Femur (tissue), 1 donor: ENCODE results near the gene ZNF23.
"Not testable (repeated sequence)": the region's sequence is repeated elsewhere in the genome, so short reads cannot be mapped to it uniquely, and the experiment has no call there.

ENCODE experiments used
- DNase-seq: peaks from one replicate; pipeline ENCODE4 v3.0.0-alpha.2; 2017

Gene ZNF23

DNA sequence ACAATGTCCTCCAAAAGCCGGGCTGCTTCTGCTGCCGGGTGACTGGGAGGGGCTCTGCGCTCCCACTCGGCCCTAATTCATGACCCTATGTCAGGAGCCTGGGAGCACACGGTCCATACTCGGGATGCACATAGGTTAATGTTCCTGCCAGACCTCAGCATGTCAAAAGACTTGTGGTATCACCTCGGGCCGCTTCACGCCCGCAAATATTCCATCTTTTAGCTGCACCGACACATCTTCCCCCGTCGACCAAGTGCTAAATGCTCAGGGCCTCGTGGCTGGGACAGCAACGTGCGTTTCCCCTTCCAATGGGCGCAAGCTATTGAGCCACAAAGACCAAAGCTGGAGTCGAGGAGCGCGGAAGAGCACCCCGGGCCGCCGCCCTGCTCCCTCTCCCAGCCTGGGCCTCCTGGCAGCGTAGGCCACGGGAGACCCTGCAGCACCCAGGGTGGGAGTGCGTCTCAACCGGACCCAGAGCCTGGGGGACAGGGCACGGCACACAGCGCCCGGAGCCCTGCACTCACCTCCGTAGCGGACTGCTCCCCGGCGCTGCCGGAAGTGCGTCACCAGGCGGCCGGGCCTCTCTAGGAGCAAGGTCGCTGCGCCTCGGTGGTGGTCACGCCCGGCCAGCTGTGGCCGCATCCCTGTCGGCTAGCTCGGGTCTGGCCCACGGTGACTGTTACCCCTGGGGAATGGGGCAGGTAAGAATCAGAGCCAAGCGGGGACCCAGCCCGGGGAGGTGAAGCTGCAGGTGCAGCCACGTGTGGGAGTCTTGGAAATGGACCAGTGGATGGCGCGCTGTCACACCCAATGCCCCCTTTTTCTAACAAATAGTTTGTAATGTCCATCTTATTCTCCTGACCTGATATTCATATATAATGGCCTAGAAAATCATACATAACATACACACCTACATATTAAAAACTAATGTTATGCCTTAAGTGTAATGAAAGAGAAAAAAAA is at the start of gene ZNF23:
TSS of gene ZNF23 (minus strand) at position 562 of the 963 bp plus-strand sequence. CDS start 5,451 bp downstream, outside the sequence.
- DNase-seq = peak; percentile 89

DNA sequence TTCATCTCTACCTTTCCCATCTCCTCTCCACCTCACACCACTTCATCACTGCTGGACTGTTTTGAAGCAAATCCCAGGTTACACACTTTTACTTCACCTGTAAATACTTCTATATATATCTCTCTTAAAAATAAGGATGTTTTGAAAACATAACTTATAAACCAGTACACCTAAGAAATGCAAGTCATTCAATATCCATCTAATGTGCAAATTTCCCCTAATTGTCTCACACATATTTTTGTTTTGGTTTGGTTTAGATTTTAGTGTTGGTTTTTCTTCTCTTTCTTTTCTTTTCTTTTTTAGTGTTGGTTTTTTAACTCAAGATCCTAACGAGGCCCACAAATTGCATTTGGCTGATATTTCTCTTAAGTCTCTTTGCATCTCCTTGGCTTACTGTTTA is 45.0 kb upstream of the ZNF23 start:
- DNase-seq = no peak

DNA sequence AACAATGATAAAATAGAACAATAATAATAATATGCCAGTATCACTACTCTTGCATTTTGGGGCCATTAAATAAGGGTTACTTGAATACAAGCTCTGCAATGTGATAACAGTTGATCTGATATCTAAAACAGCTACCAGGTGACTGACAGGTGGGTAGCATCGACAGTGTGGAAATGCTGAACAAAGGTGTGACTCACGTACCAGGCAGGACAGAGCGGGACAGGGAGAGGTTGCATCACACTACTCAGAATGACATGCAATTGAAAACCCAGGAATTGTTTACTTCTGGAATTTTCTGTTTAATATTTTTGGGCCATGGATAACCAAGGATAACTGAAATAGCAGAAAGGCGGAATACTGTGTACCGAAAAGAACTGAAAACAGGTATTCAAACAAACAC is 42.9 kb upstream of the ZNF23 start:
- no peak for DNase-seq

DNA sequence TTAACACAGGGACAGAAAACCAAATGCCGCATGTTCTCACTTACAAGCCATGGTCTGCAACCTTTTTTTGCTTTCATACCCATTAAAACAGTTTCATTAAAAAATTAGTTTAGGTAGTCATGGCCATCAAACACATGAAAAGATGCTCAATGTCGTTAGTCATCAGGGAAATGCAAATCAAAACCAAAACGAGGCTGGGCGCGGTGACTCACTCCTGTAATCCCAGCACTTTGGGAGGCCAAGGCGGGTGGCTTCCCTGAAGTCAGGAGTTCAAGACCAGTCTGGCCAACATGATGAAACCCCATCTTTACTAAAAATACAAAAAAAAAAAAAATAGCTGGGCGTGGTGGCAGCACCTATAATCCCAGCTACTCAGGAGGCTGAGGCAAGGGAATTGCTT is 42.0 kb upstream of the ZNF23 start:
- DNase-seq = not testable (repeated sequence)

DNA sequence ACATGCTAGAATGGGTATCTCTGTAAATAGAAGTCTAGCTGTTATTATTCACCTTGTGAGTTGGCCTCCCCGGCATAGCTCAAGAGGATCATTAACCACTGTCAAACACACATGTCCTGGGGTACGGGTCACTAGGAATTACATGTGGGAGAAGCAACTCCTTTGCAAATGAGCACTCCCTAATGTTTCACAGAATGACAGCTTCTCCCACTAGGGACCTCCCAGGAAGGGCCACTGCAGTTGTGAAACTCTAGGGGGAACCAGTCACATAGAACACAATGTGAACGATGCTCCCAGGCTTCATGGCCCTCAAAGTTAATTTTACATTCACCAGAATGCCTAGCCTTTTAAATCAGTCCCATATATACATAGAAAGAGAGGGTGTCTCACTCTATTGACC is 39.5 kb upstream of the ZNF23 start:
- no peak for DNase-seq

DNA sequence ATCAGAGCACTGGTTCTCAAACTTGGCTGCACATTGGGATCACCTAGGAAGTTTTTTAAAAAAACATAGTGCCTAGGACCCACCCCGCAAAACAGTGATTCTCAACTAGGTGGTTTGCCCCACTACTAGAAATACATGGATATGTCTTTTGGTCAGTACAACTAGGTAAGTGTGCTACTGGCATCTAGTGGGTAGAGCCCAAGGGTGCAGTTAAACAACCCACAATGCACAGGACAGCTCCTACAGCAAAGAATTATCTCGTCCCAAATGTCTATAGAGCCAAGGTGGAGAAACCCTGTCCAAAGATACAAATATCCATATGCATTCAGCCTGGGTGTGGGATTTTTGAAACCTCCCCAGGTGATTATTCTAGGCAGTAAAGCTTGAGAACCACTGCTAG is 38.9 kb upstream of the ZNF23 start:
- no peak for DNase-seq

DNA sequence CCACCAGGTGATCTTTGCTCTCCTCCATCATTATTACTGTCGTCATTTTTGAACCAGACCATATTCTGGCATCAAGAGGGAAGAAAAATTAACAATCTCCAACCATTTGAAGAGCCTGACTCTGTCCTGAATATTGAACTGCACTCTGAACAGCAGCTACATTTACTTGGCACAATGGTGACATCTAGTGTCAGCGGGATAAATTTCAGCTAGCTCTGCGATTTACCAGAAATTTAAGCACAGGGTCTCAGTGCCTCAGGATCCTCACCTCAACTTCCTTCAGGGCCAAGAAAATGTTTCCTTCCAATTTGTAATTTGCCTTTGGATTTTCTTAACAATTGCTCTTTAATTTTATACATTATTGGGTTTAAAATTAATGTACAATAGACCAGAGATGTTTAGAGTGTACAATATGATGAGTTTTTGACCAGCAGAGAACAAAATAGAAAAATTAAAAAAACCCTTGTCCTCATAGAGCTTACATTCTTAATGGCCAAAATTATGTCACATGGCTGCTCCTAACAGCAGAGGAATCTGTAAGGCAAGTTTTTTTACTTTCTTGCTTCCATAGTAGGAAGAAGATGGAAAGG is 37.8 kb upstream of the ZNF23 start:
- peak; percentile 38 for DNase-seq

DNA sequence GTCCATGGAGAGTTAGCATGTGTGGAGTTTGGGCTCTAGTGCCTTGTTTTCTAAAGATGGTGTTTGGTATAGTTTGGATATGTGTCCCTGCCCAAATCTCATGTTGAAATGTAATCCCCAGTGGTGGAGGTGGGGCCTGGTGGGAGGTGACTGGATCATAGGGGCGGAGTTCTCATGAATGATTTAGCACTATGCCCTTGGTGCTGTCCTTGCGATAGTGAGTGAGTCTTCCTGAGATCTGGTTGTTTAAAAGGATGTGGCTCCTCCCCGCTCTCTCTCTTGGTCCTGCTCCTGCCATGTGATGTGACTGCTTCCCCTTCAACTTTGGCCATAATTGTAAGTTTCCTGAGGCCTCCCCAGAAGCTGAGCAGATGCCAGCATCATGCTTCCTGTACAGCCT is 36.0 kb upstream of the ZNF23 start:
- DNase-seq = no peak

DNA sequence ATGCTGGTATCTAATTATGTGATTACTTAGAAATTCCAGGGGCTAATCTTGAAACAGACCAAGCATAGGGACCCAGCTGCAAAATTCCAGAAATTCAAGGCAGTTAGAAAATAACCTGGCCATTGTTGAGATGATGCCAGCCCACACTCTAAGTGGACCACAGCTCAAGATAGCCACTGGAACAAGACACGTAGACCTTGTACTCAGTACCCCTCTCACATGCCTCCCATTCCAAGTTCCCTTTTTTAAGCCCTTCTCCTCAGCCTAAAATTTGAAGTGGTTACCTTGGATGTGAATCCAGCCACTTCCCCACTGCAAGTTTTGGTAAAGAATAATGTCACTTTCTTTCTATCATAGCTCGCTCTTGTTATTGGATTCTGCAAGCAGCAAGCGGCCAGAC is 31.2 kb upstream of the ZNF23 start:
- no peak for DNase-seq

DNA sequence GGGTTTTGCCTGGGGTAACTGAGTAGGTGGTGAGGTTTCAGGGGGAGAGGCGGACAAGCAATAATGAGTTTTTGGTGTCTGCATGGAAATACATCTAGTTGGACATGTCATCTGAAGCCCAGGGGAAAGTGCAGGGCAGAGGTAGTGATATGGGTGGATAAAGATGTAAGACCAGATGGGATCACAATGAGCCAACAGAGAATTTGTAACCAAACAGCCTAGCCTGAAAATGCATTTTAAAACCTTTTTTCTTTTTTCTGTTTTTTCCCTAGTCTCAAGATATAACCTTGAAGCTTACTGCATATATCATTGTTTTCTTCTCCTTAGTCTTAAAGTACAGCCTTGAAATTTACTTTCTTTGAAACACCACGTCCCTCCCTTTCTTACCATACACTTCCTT is 30.7 kb upstream of the ZNF23 start:
- no peak for DNase-seq

DNA sequence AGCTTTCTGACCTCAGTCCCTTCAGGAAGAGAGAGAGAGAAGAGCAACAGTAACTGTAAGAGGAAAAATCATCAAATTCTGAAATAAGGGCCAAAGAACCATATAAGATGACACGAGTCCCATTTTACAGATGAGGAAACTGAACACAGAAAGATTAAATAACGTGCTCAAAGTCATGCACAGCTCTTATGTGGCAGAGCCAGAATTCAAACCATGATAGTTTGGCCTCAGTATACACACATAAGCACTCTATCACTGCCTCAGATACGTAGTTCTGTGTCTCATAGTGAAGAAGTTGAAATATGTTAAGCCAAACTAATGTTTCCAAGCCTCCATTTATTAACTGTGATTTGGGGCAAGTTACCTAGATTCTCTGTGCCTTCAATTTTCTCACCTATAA is 29.0 kb upstream of the ZNF23 start:
- no peak for DNase-seq

DNA sequence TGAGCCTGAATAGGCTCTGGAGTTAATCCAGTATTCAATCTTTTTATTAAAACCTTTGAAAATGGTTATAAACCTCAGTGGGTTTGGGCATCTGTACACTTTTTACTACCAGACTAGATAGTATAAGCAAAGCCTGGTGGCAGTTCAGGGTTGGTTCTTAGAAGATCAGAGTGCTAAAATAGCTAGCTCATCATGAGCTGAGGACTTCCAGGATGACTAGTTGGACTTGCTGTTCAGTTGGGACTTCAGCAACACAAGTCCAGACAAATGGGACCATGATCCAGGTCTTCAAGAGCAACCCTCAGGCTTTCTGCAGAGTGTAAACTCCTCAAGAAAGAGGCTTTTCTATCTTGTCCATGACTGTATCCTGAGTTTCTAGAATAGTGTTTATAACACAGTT is 28.3 kb upstream of the ZNF23 start:
- DNase-seq = no peak

DNA sequence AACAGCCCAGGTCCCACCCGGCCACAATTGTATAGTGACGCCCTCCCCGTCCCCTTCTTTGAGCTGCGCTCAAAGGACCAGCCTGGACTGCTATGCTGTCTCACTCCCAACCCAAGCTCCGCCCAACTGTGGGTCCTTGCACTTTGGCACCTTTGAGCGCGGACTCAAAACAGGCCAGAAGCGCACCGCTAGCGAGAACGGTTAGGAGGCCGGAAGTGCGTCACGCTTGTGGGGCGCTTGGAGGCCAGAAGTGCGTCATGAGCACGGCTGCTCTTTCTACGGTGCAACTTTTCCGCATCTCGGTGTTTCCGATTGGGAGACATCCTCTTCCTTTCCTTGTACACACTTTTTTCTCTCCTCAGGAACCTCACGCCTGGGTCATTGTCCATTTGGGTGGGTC is 27.1 kb upstream of the ZNF23 start, which contains the start of gene ZNF19:
TSS of gene ZNF19 (minus strand) at position 203 of the 400 bp plus-strand sequence. CDS start 7,210 bp downstream, outside the sequence.
- DNase-seq = no peak

DNA sequence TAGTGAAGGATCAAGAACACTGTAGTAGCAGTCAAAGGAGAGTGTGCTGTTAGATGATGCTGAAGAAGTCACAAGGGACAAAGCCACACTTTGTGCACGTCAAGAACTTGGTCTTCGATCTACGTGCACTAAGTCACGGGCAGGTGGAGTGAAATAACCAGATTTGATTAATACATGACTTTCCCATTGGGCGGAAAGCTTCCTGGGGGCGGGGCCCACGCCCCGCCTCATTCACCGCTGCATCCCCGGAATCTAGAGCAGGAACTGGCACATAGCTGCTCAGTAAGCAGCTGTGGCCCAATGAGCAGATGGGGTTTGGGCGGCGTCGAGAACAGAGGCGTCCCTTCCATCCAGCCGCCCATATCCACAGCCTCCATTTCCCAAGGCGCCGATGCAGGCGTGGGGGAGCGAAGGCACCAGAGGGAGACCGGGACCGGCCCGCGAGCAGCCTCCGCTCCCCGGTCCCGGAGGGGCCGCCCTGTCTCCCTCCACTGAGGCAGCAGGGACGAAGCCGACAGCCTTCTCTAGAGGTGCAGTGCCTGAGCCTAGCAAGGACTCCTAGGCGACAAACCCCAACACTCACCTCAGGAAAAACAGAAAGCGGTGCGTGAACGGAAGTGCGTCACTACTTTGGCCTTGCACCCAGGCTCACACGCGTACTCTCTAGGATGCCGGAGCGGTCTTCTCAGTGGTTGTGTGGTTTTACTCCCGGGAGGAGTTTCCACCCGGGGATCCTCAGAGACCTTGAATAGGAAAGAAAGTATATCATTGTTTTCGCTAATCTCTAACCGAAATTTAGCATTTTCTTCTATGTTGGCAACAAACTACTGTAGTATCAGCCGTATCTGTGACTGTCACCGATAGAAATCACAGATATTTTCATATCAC is 22.2 kb upstream of the ZNF23 start:
- peak; percentile 93 for DNase-seq

DNA sequence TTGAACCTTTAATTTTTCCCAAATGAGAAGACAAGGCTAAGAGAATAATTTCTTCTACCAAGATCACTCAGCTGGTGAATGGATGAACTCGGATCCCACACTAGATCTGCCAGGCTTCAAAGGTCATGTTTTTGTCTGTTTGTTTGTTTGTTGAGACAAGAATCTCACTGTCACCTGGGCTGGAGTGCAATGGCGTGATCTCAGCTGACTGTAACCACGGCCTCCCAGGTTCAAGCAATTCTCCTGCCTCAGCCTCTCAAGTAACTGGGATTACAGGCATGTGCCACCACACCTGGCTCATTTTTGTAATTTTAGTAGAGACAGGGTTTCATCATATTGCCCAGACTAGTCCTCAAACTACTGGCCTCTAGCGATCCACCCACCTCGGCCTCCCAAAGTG is 20.5 kb upstream of the ZNF23 start:
- no peak for DNase-seq

DNA sequence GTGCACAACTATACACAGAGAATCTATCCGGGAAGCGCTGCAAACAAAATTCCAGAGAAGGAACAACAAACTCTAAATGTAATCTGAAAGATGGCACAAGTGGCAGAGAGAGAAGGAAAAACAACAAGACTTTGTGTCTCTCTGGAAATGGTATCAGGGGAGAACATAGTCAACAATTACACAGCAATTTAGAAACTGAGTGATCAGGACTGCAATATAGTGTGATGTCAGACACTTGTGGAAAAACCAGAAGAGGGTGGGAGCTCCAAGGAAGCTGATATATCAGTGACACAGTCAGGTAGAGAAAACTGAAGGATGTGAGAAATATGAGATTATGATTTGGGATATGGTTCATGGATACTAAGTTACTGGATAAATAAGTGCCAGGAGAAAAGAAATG is 18.9 kb upstream of the ZNF23 start:
- no peak for DNase-seq

DNA sequence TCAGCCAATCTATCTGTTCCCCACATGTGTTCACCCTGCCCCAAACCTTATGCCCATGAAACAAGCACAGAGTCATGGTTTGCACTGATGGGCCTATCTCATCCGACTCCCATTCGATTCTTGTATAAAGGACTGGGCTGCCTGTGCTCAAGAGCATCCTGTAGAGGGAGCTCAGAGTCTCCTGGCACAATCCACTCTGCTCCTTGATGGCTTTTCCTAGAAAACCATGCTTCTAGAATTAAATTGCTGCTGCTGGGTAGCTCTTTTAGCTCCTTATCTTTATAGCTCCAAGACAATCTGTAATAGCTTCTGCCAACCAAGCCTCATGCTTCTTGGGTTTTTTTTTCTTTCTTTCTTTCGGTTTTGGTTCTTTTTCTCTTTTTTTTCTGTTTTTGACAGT is 17.4 kb upstream of the ZNF23 start:
- DNase-seq = no peak

DNA sequence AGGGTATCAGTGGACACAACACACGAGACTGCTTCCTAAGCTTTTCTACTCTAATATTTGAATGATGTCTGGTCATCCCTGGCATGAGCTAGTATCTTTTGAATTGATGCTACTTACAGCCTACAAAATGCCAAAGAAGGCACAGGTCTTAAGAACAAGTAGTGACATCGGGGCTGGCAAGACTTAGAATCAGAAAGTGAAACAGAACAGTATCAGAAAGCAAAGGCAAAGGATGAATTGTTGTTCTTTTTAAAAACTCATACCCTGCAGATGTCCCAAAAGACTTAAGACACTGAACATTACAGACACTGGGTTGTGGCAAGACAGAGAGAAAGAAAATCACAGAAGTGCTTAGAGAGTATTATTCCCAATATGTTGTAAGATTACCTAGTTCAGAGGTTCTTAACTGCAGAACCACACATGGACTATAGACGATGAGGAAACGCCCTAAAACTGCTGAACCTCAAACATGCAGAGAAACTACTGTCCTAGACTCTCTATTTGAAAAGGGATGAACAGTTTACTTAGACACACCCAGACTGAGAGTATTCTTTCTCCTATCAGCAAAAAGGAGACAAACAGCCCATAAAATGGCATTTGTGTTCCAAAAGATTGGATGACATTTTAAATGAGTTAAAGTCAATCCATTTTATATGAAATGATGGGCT is 14.5 kb upstream of the ZNF23 start:
- DNase-seq = no peak

DNA sequence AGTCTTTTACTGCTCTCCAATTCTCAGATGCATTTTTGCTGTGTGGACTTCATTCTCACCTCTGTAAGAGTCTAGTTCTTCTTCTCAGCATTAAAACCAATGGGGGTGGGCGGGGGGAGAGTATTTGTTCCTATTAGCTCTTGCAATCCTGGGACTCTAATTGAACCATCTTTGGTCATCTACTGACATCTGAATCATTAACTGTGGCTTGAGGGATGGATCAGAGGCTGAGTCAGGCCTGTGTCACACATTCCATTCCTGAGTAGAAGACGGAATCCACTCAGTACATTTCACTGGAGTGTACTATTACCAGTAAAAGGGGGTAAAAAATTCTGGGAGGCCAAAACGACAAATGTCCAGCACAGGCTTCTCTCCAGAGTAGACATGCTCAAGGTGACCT is 12.8 kb upstream of the ZNF23 start:
- DNase-seq = no peak

DNA sequence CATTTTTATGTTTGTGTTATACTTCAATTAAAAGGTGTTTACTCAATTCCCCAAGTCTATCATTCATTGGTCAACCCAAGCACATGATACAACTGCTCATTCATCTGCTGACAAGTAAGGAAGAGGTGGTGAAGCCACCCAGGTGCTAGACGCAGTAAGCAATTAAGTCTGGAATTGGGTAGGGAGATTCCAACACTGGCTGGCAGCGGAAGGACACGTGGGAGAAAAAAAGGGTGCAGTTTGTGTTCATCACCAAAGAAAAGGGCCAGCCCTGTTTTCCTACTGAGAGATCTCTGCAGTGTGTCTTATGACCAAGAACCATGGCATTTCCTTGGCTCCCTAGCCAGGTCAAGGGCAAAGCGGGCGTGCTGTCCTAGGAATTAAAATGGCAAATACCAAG is 11.8 kb upstream of the ZNF23 start:
- DNase-seq = no peak

DNA sequence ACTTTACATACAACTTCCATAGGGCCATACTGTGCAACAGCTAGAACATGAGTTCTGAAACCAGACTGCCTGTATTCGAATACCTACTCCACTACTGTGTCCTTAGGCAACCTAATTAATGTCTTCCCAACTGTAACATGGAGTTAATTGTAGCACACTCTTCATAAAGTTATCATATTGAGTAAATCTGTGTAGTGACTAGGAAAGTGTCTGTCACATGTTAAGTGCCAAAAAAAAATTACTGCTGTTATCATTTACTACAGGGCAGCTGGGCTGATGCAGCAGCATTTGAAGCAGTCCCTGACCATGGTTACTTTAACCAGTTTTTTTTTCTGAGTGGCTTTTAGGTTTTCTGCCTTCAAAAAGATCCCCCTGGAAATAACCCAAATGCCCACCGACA is 10.9 kb upstream of the ZNF23 start:
- no peak for DNase-seq

DNA sequence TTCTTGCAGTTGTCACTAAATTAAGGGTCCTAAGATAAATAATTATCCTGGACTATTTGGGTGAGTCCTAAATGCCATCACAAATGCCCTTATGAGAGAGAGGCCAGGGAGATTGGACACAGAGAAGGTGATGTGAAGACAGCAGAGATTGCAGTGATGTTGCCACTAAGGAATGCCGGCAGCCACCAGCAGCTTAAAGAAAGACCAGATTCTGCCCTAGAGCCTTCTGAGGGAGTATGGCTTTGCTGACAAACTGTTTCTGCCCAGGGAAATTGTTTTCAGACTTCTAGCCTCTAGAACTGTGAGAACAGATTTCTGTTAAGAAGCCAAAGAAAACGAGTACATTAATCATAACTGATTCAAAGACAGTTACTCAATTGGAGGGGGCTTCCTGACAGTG is 10.0 kb upstream of the ZNF23 start:
- no peak for DNase-seq

DNA sequence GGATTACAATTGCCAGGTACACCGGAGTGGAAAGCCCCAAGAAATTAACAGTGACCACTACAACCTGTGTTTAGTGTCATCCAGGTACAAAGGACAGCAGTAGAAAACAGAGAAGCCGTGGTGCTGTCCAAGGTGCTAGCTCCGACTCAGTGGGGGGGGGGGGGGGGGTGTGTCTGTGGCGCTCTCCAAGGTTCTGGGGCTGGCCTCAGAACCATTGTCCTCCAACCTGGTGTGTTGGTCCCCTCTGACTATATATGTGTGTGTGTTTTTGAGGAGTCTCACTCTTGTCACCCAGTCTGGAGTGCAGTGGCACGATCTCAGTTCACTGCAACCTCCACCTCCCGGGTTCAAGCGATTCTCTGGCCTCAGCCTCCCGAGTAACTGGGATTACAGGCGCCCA is 5.8 kb upstream of the ZNF23 start:
- peak; percentile 43 for DNase-seq
